22Rv1 (cell line): Measurements from ENCODE around the gene KCNH5.

Source experiments
- ZFX ChIP-seq: fragments of 450-650 bp; IDR thresholded peaks from 2 replicates; pipeline ENCODE4 v1.6.1; 2017; ENCODE audit warnings: antibody characterized with exemption, borderline replicate concordance
- TF ChIP-seq, protein P1 (sequence below): fragments of 450-650 bp; IDR thresholded peaks from 2 replicates; pipeline ENCODE4 v1.5.1; 2017; ENCODE audit warnings: mild to moderate bottlenecking

DNA sequence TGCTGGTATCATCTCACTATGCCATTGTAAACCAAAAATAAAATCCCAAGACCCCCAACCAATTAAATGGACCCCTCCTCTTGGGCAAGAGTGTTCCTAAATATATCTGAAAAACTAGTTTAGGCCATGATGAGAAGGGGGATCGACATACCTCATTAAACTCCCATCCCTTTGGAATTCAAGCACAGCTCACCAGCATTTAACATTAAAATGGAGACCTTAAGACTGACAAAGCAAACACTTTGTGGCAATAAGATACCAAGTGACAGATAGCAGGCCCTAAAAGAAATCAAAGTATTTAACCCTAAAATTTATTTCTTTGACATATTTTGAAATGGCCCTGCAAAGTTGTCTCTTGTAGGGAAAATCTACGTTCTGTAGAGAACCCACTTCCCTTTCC is 387.9 kb downstream of the KCNH5 start:
- TF ChIP-seq, protein P1, sequence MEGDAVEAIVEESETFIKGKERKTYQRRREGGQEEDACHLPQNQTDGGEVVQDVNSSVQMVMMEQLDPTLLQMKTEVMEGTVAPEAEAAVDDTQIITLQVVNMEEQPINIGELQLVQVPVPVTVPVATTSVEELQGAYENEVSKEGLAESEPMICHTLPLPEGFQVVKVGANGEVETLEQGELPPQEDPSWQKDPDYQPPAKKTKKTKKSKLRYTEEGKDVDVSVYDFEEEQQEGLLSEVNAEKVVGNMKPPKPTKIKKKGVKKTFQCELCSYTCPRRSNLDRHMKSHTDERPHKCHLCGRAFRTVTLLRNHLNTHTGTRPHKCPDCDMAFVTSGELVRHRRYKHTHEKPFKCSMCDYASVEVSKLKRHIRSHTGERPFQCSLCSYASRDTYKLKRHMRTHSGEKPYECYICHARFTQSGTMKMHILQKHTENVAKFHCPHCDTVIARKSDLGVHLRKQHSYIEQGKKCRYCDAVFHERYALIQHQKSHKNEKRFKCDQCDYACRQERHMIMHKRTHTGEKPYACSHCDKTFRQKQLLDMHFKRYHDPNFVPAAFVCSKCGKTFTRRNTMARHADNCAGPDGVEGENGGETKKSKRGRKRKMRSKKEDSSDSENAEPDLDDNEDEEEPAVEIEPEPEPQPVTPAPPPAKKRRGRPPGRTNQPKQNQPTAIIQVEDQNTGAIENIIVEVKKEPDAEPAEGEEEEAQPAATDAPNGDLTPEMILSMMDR = no peak
- TF ChIP-seq ZFX = no peak
